Skeletal muscle satellite cell (primary cell): Measurements from ENCODE around the gene RASGRP1.
A peak's percentile ranks its signal among the peaks of the same experiment; 100 is the strongest.

Experiments used
- H3K27me3 ChIP-seq: 2 replicates; pipeline ENCODE4 v1.7.0; 2013; ENCODE audit warnings: low read length; ENCODE audit not compliant: control insufficient read depth, insufficient read depth
- H3K36me3 ChIP-seq: 2 replicates; pipeline ENCODE4 v1.7.0; 2013; ENCODE audit warnings: mild to moderate bottlenecking, control low read depth, low read length; ENCODE audit not compliant: insufficient read depth
- H3K4me1 ChIP-seq: 2 replicates; pipeline ENCODE4 v1.7.0; 2013; ENCODE audit warnings: low read length; ENCODE audit not compliant: control insufficient read depth, insufficient read depth
- H3K4me2 ChIP-seq: 2 replicates; pipeline ENCODE4 v1.7.0; 2013; ENCODE audit warnings: mild to moderate bottlenecking, low read length
- H3K4me3 ChIP-seq: 2 replicates; pipeline ENCODE4 v1.7.0; 2013; ENCODE audit warnings: low read length
- H3K9ac ChIP-seq: 2 replicates; pipeline ENCODE4 v1.7.0; 2013; ENCODE audit warnings: mild to moderate bottlenecking, low read depth, low read length, moderate library complexity
- H3K9me3 ChIP-seq: replicated peaks from 2 replicates; pipeline ENCODE4 v1.7.0; 2013; ENCODE audit warnings: mild to moderate bottlenecking, control low read depth, low read length

RASGRP1 gene

GRCh38 chr15:38474155-38474757, 90.4 kb downstream of the RASGRP1 start:
- no peak overlapping the region for H3K4me2 ChIP-seq
- H3K4me3 ChIP-seq = no peak overlapping the region
- H3K36me3 ChIP-seq = peaks cover 12% of the 10 kb centered on the region
- no peaks in the 10 kb centered on the region for H3K9me3 ChIP-seq
- no peaks in the 10 kb centered on the region for H3K27me3 ChIP-seq
- H3K4me1 ChIP-seq = peaks cover 4% of the 10 kb centered on the region
- H3K9ac ChIP-seq = no peak overlapping the region

GRCh38 chr15:38471974-38472373, 92.6 kb downstream of the RASGRP1 start:
- Histone ChIP-seq H3K4me3 (no peak overlapping the region), H3K4me2 (no peak overlapping the region), H3K36me3 (peaks cover 12% of the 10 kb centered on the region), H3K4me1 (no peaks in the 10 kb centered on the region), H3K9me3 (no peaks in the 10 kb centered on the region), H3K27me3 (no peaks in the 10 kb centered on the region), H3K9ac (no peak overlapping the region)

GRCh38 chr15:38470816-38471215, 93.8 kb downstream of the RASGRP1 start:
- Histone ChIP-seq H3K4me2 (no peak overlapping the region), H3K4me1 (no peaks in the 10 kb centered on the region), H3K9ac (no peak overlapping the region), H3K4me3 (no peak overlapping the region), H3K27me3 (no peaks in the 10 kb centered on the region), H3K36me3 (peaks cover 12% of the 10 kb centered on the region), H3K9me3 (no peaks in the 10 kb centered on the region)

GRCh38 chr15:38464675-38465074, 99.9 kb downstream of the RASGRP1 start:
- Histone ChIP-seq H3K36me3 (no peaks in the 10 kb centered on the region), H3K4me1 (peaks cover 10% of the 10 kb centered on the region), H3K9me3 (no peaks in the 10 kb centered on the region), H3K27me3 (no peaks in the 10 kb centered on the region), H3K4me3 (no peak overlapping the region), H3K4me2 (no peak overlapping the region), H3K9ac (no peak overlapping the region)

DNA sequence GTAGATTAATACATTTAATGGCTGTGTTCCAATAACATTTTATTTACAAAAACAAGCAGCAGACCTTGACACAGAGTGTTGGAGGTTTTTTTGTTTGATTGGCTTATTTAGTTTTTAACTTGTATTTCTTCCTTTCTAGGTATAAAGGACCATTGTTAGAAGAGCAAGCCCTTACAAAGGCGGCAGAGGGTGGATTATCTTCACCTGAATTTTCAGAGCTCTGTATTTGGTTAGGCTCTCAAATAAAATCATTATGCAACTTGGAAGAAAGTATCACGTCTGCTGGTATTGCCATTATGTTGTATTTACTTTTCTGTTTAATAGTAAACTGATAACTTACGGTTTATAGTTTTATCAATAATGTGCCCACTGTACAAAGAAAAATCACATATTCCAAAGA, 100.7 kb downstream of the RASGRP1 start:
- H3K27me3 ChIP-seq = no peaks in the 10 kb centered on the region
- H3K9me3 ChIP-seq = no peaks in the 10 kb centered on the region
- no peaks in the 10 kb centered on the region for H3K36me3 ChIP-seq
- H3K9ac ChIP-seq = no peak overlapping the region
- H3K4me1 ChIP-seq = peaks cover 10% of the 10 kb centered on the region
- H3K4me2 ChIP-seq = no peak overlapping the region
- H3K4me3 ChIP-seq = no peak overlapping the region

DNA sequence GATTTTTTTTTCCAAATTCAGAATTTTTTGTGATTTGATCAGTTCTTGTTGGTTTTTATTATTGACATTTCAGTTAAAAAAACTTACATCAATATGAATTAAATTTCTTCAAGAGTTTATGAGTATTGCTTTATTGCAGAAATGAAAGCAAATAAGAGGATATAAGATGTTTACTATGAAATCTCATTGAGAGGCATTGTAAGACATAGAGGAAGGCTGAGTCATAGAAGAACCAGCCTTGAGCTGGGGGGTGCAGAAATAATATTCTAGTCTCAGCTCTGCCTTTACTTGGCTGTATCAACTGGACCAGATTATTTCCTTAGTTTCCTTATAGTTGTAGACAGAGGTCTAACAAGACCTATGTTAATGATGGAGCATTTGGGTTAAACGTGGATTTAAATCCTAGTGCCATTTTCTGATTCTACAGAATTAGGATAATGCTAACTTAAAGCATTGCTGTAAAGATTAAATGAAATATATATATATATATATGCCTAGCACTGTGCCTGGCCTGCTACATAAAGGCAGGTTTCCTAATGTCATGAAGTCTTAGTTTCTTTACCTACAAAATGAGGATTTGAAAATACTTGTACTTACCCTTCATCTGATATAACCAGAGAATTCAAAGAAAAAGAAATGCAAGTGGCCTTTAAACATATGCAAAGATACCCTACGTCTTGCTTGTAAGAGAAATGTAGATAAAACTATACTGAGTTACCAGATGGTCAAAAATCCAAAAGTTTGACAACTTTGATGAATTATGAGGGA, 103.4 kb downstream of the RASGRP1 start:
- Histone ChIP-seq H3K4me2 (peak overlapping the region; percentile 31), H3K4me3 (no peak overlapping the region), H3K36me3 (no peaks in the 10 kb centered on the region), H3K9ac (no peak overlapping the region), H3K9me3 (no peaks in the 10 kb centered on the region), H3K27me3 (no peaks in the 10 kb centered on the region), H3K4me1 (peaks cover 10% of the 10 kb centered on the region)

GRCh38 chr15:38460543-38460942, 104.1 kb downstream of the RASGRP1 start:
- Histone ChIP-seq H3K4me3 (no peak overlapping the region), H3K4me1 (peaks cover 14% of the 10 kb centered on the region), H3K4me2 (peak overlapping the region; percentile 31)

DNA sequence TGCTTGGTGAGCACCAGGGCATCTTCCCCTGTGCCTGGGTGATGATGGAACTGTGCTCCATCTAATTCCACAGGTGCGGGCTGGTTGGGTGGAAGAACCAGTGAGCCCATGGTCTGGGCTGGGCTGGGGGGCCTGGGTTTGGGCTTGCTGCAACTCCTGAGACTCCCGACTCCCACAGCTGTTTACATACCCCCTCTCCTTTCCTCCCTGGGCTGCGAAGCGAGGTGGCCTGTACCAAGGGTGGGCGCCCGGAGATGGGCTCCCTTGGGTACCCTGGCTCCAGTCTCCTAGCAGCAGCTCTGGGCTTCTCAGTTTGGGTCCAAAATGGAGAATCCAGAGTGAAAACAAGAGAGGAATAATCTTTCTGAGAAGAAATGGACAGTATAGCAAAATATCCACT, 105.1 kb downstream of the RASGRP1 start:
- H3K27me3 ChIP-seq = no peaks in the 10 kb centered on the region
- no peaks in the 10 kb centered on the region for H3K36me3 ChIP-seq
- H3K4me2 ChIP-seq = no peak overlapping the region
- H3K9ac ChIP-seq = no peak overlapping the region
- H3K9me3 ChIP-seq = no peaks in the 10 kb centered on the region
- no peak overlapping the region for H3K4me3 ChIP-seq
- peaks cover 18% of the 10 kb centered on the region for H3K4me1 ChIP-seq

More at GRCh38 chr15:38460543-38460942, 104.1 kb downstream of the RASGRP1 start:
- Histone ChIP-seq H3K9me3 (no peaks in the 10 kb centered on the region), H3K27me3 (no peaks in the 10 kb centered on the region), H3K36me3 (no peaks in the 10 kb centered on the region), H3K9ac (no peak overlapping the region)

DNA sequence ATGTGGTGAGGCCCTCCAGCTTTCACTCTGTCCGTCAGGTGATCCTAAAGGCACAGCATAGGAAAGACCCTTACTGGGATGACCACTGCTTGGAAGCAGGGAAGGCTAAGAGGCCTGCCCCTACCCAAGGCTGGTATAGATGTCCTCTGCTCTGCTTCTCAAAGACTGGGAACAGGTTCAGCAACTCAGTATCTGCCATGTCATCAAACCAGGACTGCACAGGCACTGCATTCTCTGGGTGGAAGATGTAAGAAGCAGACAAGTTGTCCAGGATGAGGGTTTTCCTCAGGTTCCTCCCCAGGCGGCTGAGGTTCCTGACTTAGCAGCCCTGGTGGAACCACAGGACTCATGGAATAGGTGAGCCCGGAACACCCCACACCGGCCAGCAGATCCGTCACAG, 106.0 kb downstream of the RASGRP1 start:
- H3K27me3 ChIP-seq = no peaks in the 10 kb centered on the region
- no peak overlapping the region for H3K4me3 ChIP-seq

DNA sequence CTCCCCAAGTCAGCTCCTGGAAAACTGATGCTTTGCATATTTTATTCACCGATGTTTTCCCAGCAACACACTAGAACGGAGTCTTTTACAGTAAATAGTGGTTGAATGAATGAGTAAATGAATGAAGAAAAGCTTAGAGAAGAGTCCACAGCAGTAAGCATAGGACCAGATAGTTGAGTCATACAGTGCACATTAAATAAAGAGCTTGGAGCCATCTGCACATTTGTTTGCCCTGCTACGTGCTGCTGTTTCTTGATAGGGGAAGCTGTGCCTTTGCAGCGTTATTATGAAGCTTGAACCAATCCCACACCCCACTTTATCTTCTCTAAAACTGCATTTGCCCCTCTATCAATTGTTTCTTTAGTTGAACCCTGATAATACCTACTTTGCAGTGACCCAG, 109.5 kb downstream of the RASGRP1 start:
- Histone ChIP-seq H3K4me3 (peak overlapping the region; percentile 99), H3K27me3 (peaks cover 9% of the 10 kb centered on the region), H3K4me1 (peaks cover 8% of the 10 kb centered on the region), H3K9me3 (no peaks in the 10 kb centered on the region), H3K9ac (peak overlapping the region; percentile 96), H3K36me3 (no peaks in the 10 kb centered on the region), H3K4me2 (peak overlapping the region; percentile 83)

More for the DNA sequence above, 106.0 kb downstream of the RASGRP1 start:
- Histone ChIP-seq H3K36me3 (no peaks in the 10 kb centered on the region), H3K9me3 (no peaks in the 10 kb centered on the region), H3K9ac (no peak overlapping the region), H3K4me1 (peaks cover 18% of the 10 kb centered on the region), H3K4me2 (no peak overlapping the region)

- Histone ChIP-seq H3K9ac (peak overlapping the region; percentile 96), H3K27me3 (peaks cover 13% of the 10 kb centered on the region), H3K4me1 (peaks cover 8% of the 10 kb centered on the region), H3K9me3 (no peaks in the 10 kb centered on the region), H3K36me3 (no peaks in the 10 kb centered on the region), H3K4me3 (peak overlapping the region; percentile 99), H3K4me2 (peak overlapping the region; percentile 83)
Observed at GRCh38 chr15:38454696-38455090, 109.9 kb downstream of the RASGRP1 start.
